ENCODE data around the gene MAP3K7. TPM values are rescaled to one million over a fixed set of nuclear protein-coding genes. Genes with fewer than 3 reads are reported as not detected.

The MAP3K7 gene
- total RNA-seq, 5 donors from 2014 or later (not counting 1 experiment from before 2014, with no cell fraction given), result 21.1 to 25.6 (median 24.2) TPM

DNA sequence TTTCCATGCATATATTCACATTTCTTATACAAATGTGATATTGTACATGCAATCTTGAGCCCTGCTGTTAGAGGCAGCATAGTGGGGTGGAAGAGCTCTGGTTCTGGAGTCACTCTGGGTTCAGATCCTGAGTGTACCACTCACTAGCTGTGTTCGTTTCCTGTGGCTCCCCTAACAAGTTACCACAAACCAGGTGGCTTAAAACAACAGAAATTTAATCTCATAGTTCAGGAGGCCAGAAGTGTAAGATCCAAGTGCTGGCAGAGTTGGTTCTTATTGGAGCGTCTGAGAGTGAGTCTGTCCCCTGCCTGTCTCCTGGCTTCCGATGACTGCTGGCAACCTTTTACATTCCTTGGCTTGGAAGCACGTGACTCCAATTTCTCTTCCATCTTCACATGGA lies 115.6 kb downstream of the MAP3K7 start:
- Mint-ChIP-seq H3K4me1 (peaks cover 41 to 56% (median 55%) of the 10 kb centered on the region in 3 donors), H3K27ac (no peak overlapping the region), H3K4me3 (peak overlapping the region in 1 of 3 donors; percentile 58), H3K9me3 (no peaks in the 10 kb centered on the region), H3K36me3 (no peaks in the 10 kb centered on the region), H3K27me3 (no peaks in the 10 kb centered on the region)
- ChIA-PET CTCF (interaction anchor here (0.5 to 0.6 kb wide), 2 partner anchors 88 to 472 kb away, joined by 3 to 4 read pairs; no protein-coding TSS in a partner anchor), POLR2A (no interaction called here)
- Histone ChIP-seq H3K27ac (ENCODE audit: low read length) (no peak overlapping the region), H3K4me3 (ENCODE audit: control insufficient read depth in 1 of 2, extremely low read depth in 1 of 2, low read length in 1 of 2) (no peak overlapping the region), H3K27me3 (replicated peaks in 1 of 2; ENCODE audit: control insufficient read depth in 2 of 2, extremely low read depth in 1 of 2, insufficient read depth in 2 of 2, low read length in 1 of 2) (no peaks in the 10 kb centered on the region), H3K4me1 (ENCODE audit: control insufficient read depth in 1 of 2, extremely low read depth in 1 of 2, insufficient read depth in 2 of 2, low read length in 2 of 2) (peaks cover 18 to 26% of the 10 kb centered on the region in 2 experiments), H3K36me3 (ENCODE audit: control insufficient read depth in 2 of 2, extremely low read depth in 1 of 2, insufficient read depth in 1 of 2, low read length in 1 of 2) (no peaks in the 10 kb centered on the region), H3K9me3 (no peaks in the 10 kb centered on the region)
- DNase-seq, result no peak
- 86% methylated on average over 2 of the region's 4 CpGs for WGBS (ENCODE audit: insufficient coverage)
- peak; percentile 27 to 48 (median 38) for ATAC-seq (replicated peaks in 1 of 4)

DNA sequence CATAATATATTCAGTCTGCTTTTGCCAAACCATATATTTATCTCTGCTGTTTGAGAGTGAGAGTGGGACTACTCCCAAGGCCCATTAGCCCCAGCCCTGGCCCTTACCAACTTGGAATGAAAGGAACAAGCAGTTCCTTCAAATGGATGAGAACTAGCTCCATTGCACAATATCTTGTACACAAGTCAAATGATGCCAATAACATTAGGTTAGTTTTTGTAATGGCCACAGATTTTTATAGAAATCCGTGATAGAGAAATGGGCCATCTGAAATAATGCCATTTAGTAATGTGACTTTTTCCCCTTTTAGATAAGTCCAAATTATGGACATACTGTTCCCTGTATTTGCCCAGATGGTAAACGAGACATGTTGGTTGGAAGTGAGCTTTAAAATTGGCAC lies 117.0 kb downstream of the MAP3K7 start:
- H3K4me3 ChIP-seq (ENCODE audit: control insufficient read depth in 1 of 2, extremely low read depth in 1 of 2, low read length in 1 of 2), result no peak overlapping the region
- H3K4me3 Mint-ChIP-seq, result no peak overlapping the region
- peaks cover 51 to 62% (median 61%) of the 10 kb centered on the region in 3 donors for H3K4me1 Mint-ChIP-seq
- ATAC-seq (replicated peaks in 1 of 4) (no peak), DNase-seq (no peak)
- ChIA-PET CTCF (interaction anchor here in 1 of 2 donors (0.6 kb wide), 1 partner anchor 608 kb away, joined by 3 read pairs; no protein-coding TSS in a partner anchor), POLR2A (no interaction called here)
- H3K9me3 ChIP-seq, result no peaks in the 10 kb centered on the region
- no peaks in the 10 kb centered on the region for H3K9me3 Mint-ChIP-seq
- WGBS (ENCODE audit: insufficient coverage), result no CpG with 5 or more reads among the region's 2 CpGs
- H3K36me3 Mint-ChIP-seq, result no peaks in the 10 kb centered on the region
- no peaks in the 10 kb centered on the region for H3K27me3 Mint-ChIP-seq
- peaks cover 18 to 26% of the 10 kb centered on the region in 2 experiments for H3K4me1 ChIP-seq (ENCODE audit: control insufficient read depth in 1 of 2, extremely low read depth in 1 of 2, insufficient read depth in 2 of 2, low read length in 2 of 2)
- H3K27ac ChIP-seq (ENCODE audit: low read length), result no peak overlapping the region
- no peak overlapping the region for H3K27ac Mint-ChIP-seq
- H3K27me3 ChIP-seq (replicated peaks in 1 of 2; ENCODE audit: control insufficient read depth in 2 of 2, extremely low read depth in 1 of 2, insufficient read depth in 2 of 2, low read length in 1 of 2), result no peaks in the 10 kb centered on the region
- H3K36me3 ChIP-seq (ENCODE audit: control insufficient read depth in 2 of 2, extremely low read depth in 1 of 2, insufficient read depth in 1 of 2, low read length in 1 of 2), result no peaks in the 10 kb centered on the region

DNA sequence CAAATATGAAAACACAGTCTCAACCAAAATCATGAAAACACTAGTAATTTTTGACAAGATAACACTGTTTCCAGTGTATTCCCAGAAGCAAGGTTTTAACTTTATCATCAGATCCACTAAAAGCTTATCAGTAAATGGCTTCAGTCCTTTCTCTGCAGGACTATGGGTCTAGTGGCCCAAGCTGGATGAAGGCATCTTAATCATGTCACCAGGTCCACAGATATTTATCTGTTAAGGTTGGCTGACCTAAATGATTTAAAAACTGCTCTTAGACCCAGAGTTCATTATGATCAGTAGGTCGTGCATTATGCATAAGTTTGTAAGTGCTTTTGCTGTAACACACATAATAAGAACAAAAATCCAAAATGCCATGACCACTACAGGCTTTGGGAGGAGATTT lies 118.0 kb downstream of the MAP3K7 start:
- no peaks in the 10 kb centered on the region for H3K9me3 Mint-ChIP-seq
- WGBS (ENCODE audit: insufficient coverage), result no CpG with 5 or more reads among the region's 1 CpG
- DNase-seq, result no peak
- ChIA-PET POLR2A (no interaction called here), CTCF (no interaction called here)
- H3K27me3 Mint-ChIP-seq, result no peaks in the 10 kb centered on the region
- ATAC-seq (replicated peaks in 1 of 4), result no peak
- H3K36me3 Mint-ChIP-seq, result no peaks in the 10 kb centered on the region
- Histone ChIP-seq H3K4me3 (ENCODE audit: control insufficient read depth in 1 of 2, extremely low read depth in 1 of 2, low read length in 1 of 2) (no peak overlapping the region), H3K27ac (ENCODE audit: low read length) (no peak overlapping the region), H3K9me3 (no peaks in the 10 kb centered on the region), H3K4me1 (ENCODE audit: control insufficient read depth in 1 of 2, extremely low read depth in 1 of 2, insufficient read depth in 2 of 2, low read length in 2 of 2) (peaks cover 19 to 26% of the 10 kb centered on the region in 2 experiments), H3K27me3 (replicated peaks in 1 of 2; ENCODE audit: control insufficient read depth in 2 of 2, extremely low read depth in 1 of 2, insufficient read depth in 2 of 2, low read length in 1 of 2) (no peaks in the 10 kb centered on the region), H3K36me3 (ENCODE audit: control insufficient read depth in 2 of 2, extremely low read depth in 1 of 2, insufficient read depth in 1 of 2, low read length in 1 of 2) (no peaks in the 10 kb centered on the region)
- peaks cover 56 to 60% (median 58%) of the 10 kb centered on the region in 3 donors for H3K4me1 Mint-ChIP-seq
- H3K4me3 Mint-ChIP-seq, result no peak overlapping the region
- H3K27ac Mint-ChIP-seq, result no peak overlapping the region

- no peaks in the 10 kb centered on the region for H3K36me3 ChIP-seq (ENCODE audit: control insufficient read depth in 2 of 2, extremely low read depth in 1 of 2, insufficient read depth in 1 of 2, low read length in 1 of 2)
- Mint-ChIP-seq H3K36me3 (no peaks in the 10 kb centered on the region), H3K4me1 (peaks cover 56 to 60% (median 58%) of the 10 kb centered on the region in 3 donors), H3K9me3 (no peaks in the 10 kb centered on the region), H3K27ac (no peak overlapping the region), H3K4me3 (no peak overlapping the region), H3K27me3 (no peaks in the 10 kb centered on the region)
- ChIA-PET POLR2A (no interaction called here), CTCF (interaction anchor here in 1 of 2 donors (0.5 kb wide), 1 partner anchor 221 kb away, joined by 4 read pairs; no protein-coding TSS in a partner anchor)
- peaks cover 20 to 28% of the 10 kb centered on the region in 2 experiments for H3K4me1 ChIP-seq (ENCODE audit: control insufficient read depth in 1 of 2, extremely low read depth in 1 of 2, insufficient read depth in 2 of 2, low read length in 2 of 2)
- H3K27ac ChIP-seq (ENCODE audit: low read length), result no peak overlapping the region
- ATAC-seq (replicated peaks in 1 of 4) (no peak), DNase-seq (no peak)
- H3K9me3 ChIP-seq, result no peaks in the 10 kb centered on the region
- WGBS (ENCODE audit: insufficient coverage), result 75% methylated on average over 2 of the region's 7 CpGs
- no peaks in the 10 kb centered on the region for H3K27me3 ChIP-seq (replicated peaks in 1 of 2; ENCODE audit: control insufficient read depth in 2 of 2, extremely low read depth in 1 of 2, insufficient read depth in 2 of 2, low read length in 1 of 2)
- no peak overlapping the region for H3K4me3 ChIP-seq (ENCODE audit: control insufficient read depth in 1 of 2, extremely low read depth in 1 of 2, low read length in 1 of 2)
Measured at GRCh38 chr6:90468080-90468479, 118.8 kb downstream of the MAP3K7 start.

GRCh38 chr6:90467546-90467945 lies 119.3 kb downstream of the MAP3K7 start:
- no peaks in the 10 kb centered on the region for H3K36me3 ChIP-seq (ENCODE audit: control insufficient read depth in 2 of 2, extremely low read depth in 1 of 2, insufficient read depth in 1 of 2, low read length in 1 of 2)
- Mint-ChIP-seq H3K4me1 (peaks cover 55 to 58% (median 57%) of the 10 kb centered on the region in 3 donors), H3K27me3 (no peaks in the 10 kb centered on the region)

GRCh38 chr6:90466154-90466940 lies 120.5 kb downstream of the MAP3K7 start:
- Histone ChIP-seq H3K4me1 (ENCODE audit: control insufficient read depth in 1 of 2, extremely low read depth in 1 of 2, insufficient read depth in 2 of 2, low read length in 2 of 2) (peaks cover 10 to 18% of the 10 kb centered on the region in 2 experiments), H3K36me3 (ENCODE audit: control insufficient read depth in 2 of 2, extremely low read depth in 1 of 2, insufficient read depth in 1 of 2, low read length in 1 of 2) (no peaks in the 10 kb centered on the region), H3K9me3 (no peaks in the 10 kb centered on the region), H3K27ac (ENCODE audit: low read length) (no peak overlapping the region), H3K4me3 (ENCODE audit: control insufficient read depth in 1 of 2, extremely low read depth in 1 of 2, low read length in 1 of 2) (no peak overlapping the region), H3K27me3 (replicated peaks in 1 of 2; ENCODE audit: control insufficient read depth in 2 of 2, extremely low read depth in 1 of 2, insufficient read depth in 2 of 2, low read length in 1 of 2) (no peaks in the 10 kb centered on the region)
- Mint-ChIP-seq H3K4me1 (peaks cover 49 to 54% (median 52%) of the 10 kb centered on the region in 3 donors), H3K27ac (peak overlapping the region in 1 of 2 donors; percentile 59), H3K4me3 (no peak overlapping the region), H3K36me3 (no peaks in the 10 kb centered on the region), H3K9me3 (no peaks in the 10 kb centered on the region), H3K27me3 (no peaks in the 10 kb centered on the region)
- ChIA-PET CTCF (interaction anchor here in 1 of 2 donors (0.6 kb wide), 1 partner anchor 11 kb away, joined by 3 read pairs; no protein-coding TSS in a partner anchor), POLR2A (interaction anchor here in 1 of 2 donors (0.6 kb wide), 1 partner anchor 632 kb away, joined by 4 read pairs; no protein-coding TSS in a partner anchor)
- 80% methylated on average over 3 of the region's 8 CpGs for WGBS (ENCODE audit: insufficient coverage)
- ATAC-seq (replicated peaks in 1 of 4), result no peak
- DNase-seq, result no peak

More at GRCh38 chr6:90467546-90467945, 119.3 kb downstream of the MAP3K7 start:
- Mint-ChIP-seq H3K4me3 (no peak overlapping the region), H3K9me3 (no peaks in the 10 kb centered on the region), H3K27ac (no peak overlapping the region), H3K36me3 (no peaks in the 10 kb centered on the region)
- ChIA-PET CTCF (interaction anchor here in 1 of 2 donors (0.6 kb wide), 1 partner anchor 10 kb away, joined by 3 read pairs; no protein-coding TSS in a partner anchor), POLR2A (no interaction called here)
- H3K4me3 ChIP-seq (ENCODE audit: control insufficient read depth in 1 of 2, extremely low read depth in 1 of 2, low read length in 1 of 2), result no peak overlapping the region
- no peak overlapping the region for H3K27ac ChIP-seq (ENCODE audit: low read length)
- H3K4me1 ChIP-seq (ENCODE audit: control insufficient read depth in 1 of 2, extremely low read depth in 1 of 2, insufficient read depth in 2 of 2, low read length in 2 of 2), result peaks cover 15 to 28% of the 10 kb centered on the region in 2 experiments
- DNase-seq (no peak), ATAC-seq (replicated peaks in 1 of 4) (no peak)
- no peaks in the 10 kb centered on the region for H3K9me3 ChIP-seq
- H3K27me3 ChIP-seq (replicated peaks in 1 of 2; ENCODE audit: control insufficient read depth in 2 of 2, extremely low read depth in 1 of 2, insufficient read depth in 2 of 2, low read length in 1 of 2), result no peaks in the 10 kb centered on the region
